ENCODE data around the gene CCNY.

- TF ChIP-seq CTCF (IDR thresholded peaks at IDR 0.05) (no peak), POLR2AphosphoS5 (IDR thresholded peaks at IDR 0.05) (no peak)
Measured at GRCh38 chr10:35306852-35307251, 29.5 kb upstream of the CCNY start.

Measured in prostate gland (tissue), 2 donors.